BLaER1 (cell line): ENCODE data around the gene CFAP299.

Experiments used
- H3K27ac ChIP-seq: shearing (Covaris generic); formaldehyde crosslinking; 2 replicates; pipeline ENCODE4 v1.8.1; 2022
- H3K27me3 ChIP-seq: shearing (Covaris generic); formaldehyde crosslinking; 2 replicates; pipeline ENCODE4 v1.8.1; 2022
- H3K36me3 ChIP-seq: shearing (Covaris generic); formaldehyde crosslinking; 2 replicates; pipeline ENCODE4 v1.8.1; 2022
- H3K4me1 ChIP-seq: shearing (Covaris generic); formaldehyde crosslinking; 2 replicates; pipeline ENCODE4 v1.8.1; 2022
- H3K4me2 ChIP-seq: shearing (Covaris generic); formaldehyde crosslinking; 2 replicates; pipeline ENCODE4 v1.8.1; 2022
- H3K4me3 ChIP-seq: shearing (Covaris generic); formaldehyde crosslinking; 2 replicates; pipeline ENCODE4 v1.8.1; 2022
- H3K9ac ChIP-seq: shearing (Covaris generic); formaldehyde crosslinking; 2 replicates; pipeline ENCODE4 v1.8.1; 2022
- H3K9me3 ChIP-seq: shearing (Covaris generic); formaldehyde crosslinking; 2 replicates; pipeline ENCODE4 v1.8.1; 2022
- H4K20me1 ChIP-seq: shearing (Covaris generic); formaldehyde crosslinking; 2 replicates; pipeline ENCODE4 v1.8.1; 2022
- Cebpa-rat ChIP-seq: shearing (Covaris generic); IDR thresholded peaks from 2 replicates; pipeline ENCODE4 v1.8.1; 2022

CFAP299 gene

GRCh38 chr4:80990851-80991250 lies 655.3 kb downstream of the CFAP299 start:
- peaks cover 12% of the 10 kb centered on the region; the same call in 1 of the 2 replicates for H3K4me1 ChIP-seq
- H3K27me3 ChIP-seq: no peaks in the 10 kb centered on the region
- no peaks in the 10 kb centered on the region for H3K9me3 ChIP-seq
- TF ChIP-seq Cebpa-rat: no peak
- H3K9ac ChIP-seq: no peak overlapping the region
- no peak overlapping the region for H3K4me3 ChIP-seq
- peak overlapping the region; percentile 17; the same call in 1 of the 2 replicates for H3K4me2 ChIP-seq
- H4K20me1 ChIP-seq: no peaks in the 10 kb centered on the region
- H3K27ac ChIP-seq: no peak overlapping the region
- no peaks in the 10 kb centered on the region for H3K36me3 ChIP-seq

- no peaks in the 10 kb centered on the region for H3K9me3 ChIP-seq
- H3K9ac ChIP-seq: no peak overlapping the region
- TF ChIP-seq Cebpa-rat: no peak
- H3K4me3 ChIP-seq: no peak overlapping the region
- peaks cover 10% of the 10 kb centered on the region for H3K4me1 ChIP-seq
- H3K4me2 ChIP-seq: no peak overlapping the region
- no peaks in the 10 kb centered on the region for H3K27me3 ChIP-seq
- no peak overlapping the region for H3K27ac ChIP-seq
- no peaks in the 10 kb centered on the region for H3K36me3 ChIP-seq
- H4K20me1 ChIP-seq: no peaks in the 10 kb centered on the region
Measured at GRCh38 chr4:80999943-81000342, 664.4 kb downstream of the CFAP299 start.

GRCh38 chr4:81003597-81004111 lies 668.1 kb downstream of the CFAP299 start:
- Histone ChIP-seq H3K4me2 (peak overlapping the region; percentile 27), H3K4me1 (peaks cover 10% of the 10 kb centered on the region), H3K27me3 (no peaks in the 10 kb centered on the region), H3K9ac (no peak overlapping the region), H3K36me3 (no peaks in the 10 kb centered on the region), H3K4me3 (no peak overlapping the region), H3K27ac (no peak overlapping the region), H4K20me1 (no peaks in the 10 kb centered on the region), H3K9me3 (no peaks in the 10 kb centered on the region)
- TF ChIP-seq Cebpa-rat: no peak

GRCh38 chr4:81007417-81007816 lies 671.9 kb downstream of the CFAP299 start:
- no peak overlapping the region for H3K4me2 ChIP-seq
- no peak overlapping the region for H3K27ac ChIP-seq
- no peak overlapping the region for H3K9ac ChIP-seq
- no peaks in the 10 kb centered on the region for H3K27me3 ChIP-seq
- no peaks in the 10 kb centered on the region for H4K20me1 ChIP-seq
- H3K9me3 ChIP-seq: 0 out of 2 replicates have a peak, but pooled peaks cover 4% of the 10 kb centered on the region
- peaks cover 10% of the 10 kb centered on the region for H3K4me1 ChIP-seq
- no peak for TF ChIP-seq Cebpa-rat
- H3K36me3 ChIP-seq: no peaks in the 10 kb centered on the region
- no peak overlapping the region for H3K4me3 ChIP-seq
